ENCODE results near the gene CLNK. TPM values are rescaled to one million over a fixed set of nuclear protein-coding genes. Genes with fewer than 3 reads are reported as not detected.

Gene CLNK
- under 1 TPM in 1 of 4 donors, not detected in 3; 0.19 TPM for total RNA-seq

GRCh38 chr4:10684631-10685030 is at the start of gene CLNK:
TSS of gene CLNK (minus strand) at chr4:10684768. CDS start at chr4:10667869, 16,899 bp downstream.
- no peak for DNase-seq
- 55 to 68% methylated on average over 1 to 8 of the region's 8 CpGs for WGBS, 2 donors
- H3K27ac ChIP-seq: no peak within 1 kb of the TSS
- no peak within 1 kb of the TSS for H3K4me3 ChIP-seq
- no peaks in the 10 kb centered on the region for H3K27me3 ChIP-seq
- intact Hi-C loops (cut with DNase I): no loop called here
- H3K36me3 ChIP-seq: no peaks in the 10 kb centered on the region
- no peaks in the 10 kb centered on the region for H3K4me1 ChIP-seq
- no peaks in the 10 kb centered on the region for H3K9me3 ChIP-seq
- no peak for TF ChIP-seq POLR2A (IDR thresholded peaks at IDR 0.05)
- no peak for TF ChIP-seq CTCF (IDR thresholded peaks at IDR 0.05)

GRCh38 chr4:10733481-10734062 is 49.0 kb upstream of the CLNK start:
- H3K4me1 ChIP-seq: no peaks in the 10 kb centered on the region
- DNase-seq: no peak
- no peaks in the 10 kb centered on the region for H3K36me3 ChIP-seq
- H3K4me3 ChIP-seq: no peak overlapping the region
- TF ChIP-seq CTCF (IDR thresholded peaks at IDR 0.05) (no peak), POLR2A (IDR thresholded peaks at IDR 0.05) (no peak)
- intact Hi-C loops (cut with DNase I): no loop called here
- no peaks in the 10 kb centered on the region for H3K9me3 ChIP-seq
- no peaks in the 10 kb centered on the region for H3K27me3 ChIP-seq
- 40 to 59% methylated on average over 1 of the region's 1 CpG for WGBS, 2 donors
- no peak overlapping the region for H3K27ac ChIP-seq

- H3K4me3 ChIP-seq: no peak overlapping the region
- intact Hi-C loops (cut with DNase I): no loop called here
- 64 to 67% methylated on average over 5 of the region's 5 CpGs for WGBS, 2 donors
These were observed 48.4 kb upstream of the CLNK start for GRCh38 chr4:10732914-10733415.

GRCh38 chr4:10732235-10732913 is 47.8 kb upstream of the CLNK start:
- intact Hi-C loops (cut with DNase I): no loop called here
- H3K9me3 ChIP-seq: no peaks in the 10 kb centered on the region
- no peaks in the 10 kb centered on the region for H3K36me3 ChIP-seq
- TF ChIP-seq CTCF (IDR thresholded peaks at IDR 0.05): no peak
- H3K27me3 ChIP-seq: no peaks in the 10 kb centered on the region
- H3K4me3 ChIP-seq: no peak overlapping the region
- WGBS, 2 donors: 35 to 48% methylated on average over 3 of the region's 3 CpGs
- DNase-seq: no peak
- H3K27ac ChIP-seq: no peak overlapping the region
- no peaks in the 10 kb centered on the region for H3K4me1 ChIP-seq

More at GRCh38 chr4:10732914-10733415, 48.4 kb upstream of the CLNK start:
- DNase-seq: no peak
- Histone ChIP-seq H3K9me3 (no peaks in the 10 kb centered on the region), H3K27me3 (no peaks in the 10 kb centered on the region), H3K27ac (no peak overlapping the region), H3K36me3 (no peaks in the 10 kb centered on the region), H3K4me1 (no peaks in the 10 kb centered on the region)
- TF ChIP-seq CTCF (IDR thresholded peaks at IDR 0.05) (no peak), POLR2A (IDR thresholded peaks at IDR 0.05) (no peak)

GRCh38 chr4:10731690-10732089 is 47.1 kb upstream of the CLNK start:
- Histone ChIP-seq H3K36me3 (no peaks in the 10 kb centered on the region), H3K4me1 (no peaks in the 10 kb centered on the region), H3K27me3 (no peaks in the 10 kb centered on the region), H3K27ac (no peak overlapping the region), H3K4me3 (no peak overlapping the region), H3K9me3 (no peaks in the 10 kb centered on the region)
- intact Hi-C loops (cut with DNase I): no loop called here
- TF ChIP-seq CTCF (IDR thresholded peaks at IDR 0.05) (no peak), POLR2A (IDR thresholded peaks at IDR 0.05) (no peak)
- DNase-seq: no peak
- 68 to 69% methylated on average over 3 of the region's 3 CpGs for WGBS, 2 donors

Data from esophagus squamous epithelium (tissue), 5 donors.